IPS-15b (cell line): Measurements from ENCODE around the gene ACKR2.

Experiments used
- H3K27me3 ChIP-seq: one replicate; pipeline ENCODE4 v1.6.1; 2013; ENCODE audit warnings: low read length; ENCODE audit not compliant: control insufficient read depth, insufficient read depth
- H3K36me3 ChIP-seq: one replicate; pipeline ENCODE4 v1.6.1; 2013; ENCODE audit warnings: low read length; ENCODE audit not compliant: control insufficient read depth, insufficient read depth
- H3K4me1 ChIP-seq: one replicate; pipeline ENCODE4 v1.6.1; 2013; ENCODE audit warnings: mild to moderate bottlenecking, low read length; ENCODE audit not compliant: control insufficient read depth, insufficient read depth
- H3K4me3 ChIP-seq: one replicate; pipeline ENCODE4 v1.5.1; 2013; ENCODE audit warnings: low read depth, low read length
- H3K9ac ChIP-seq: one replicate; pipeline ENCODE4 v1.6.1; 2013; ENCODE audit warnings: low read depth, mild to moderate bottlenecking, low read length
- H3K9me3 ChIP-seq: one replicate; pipeline ENCODE4 v1.6.1; 2013; ENCODE audit warnings: mild to moderate bottlenecking, low read length; ENCODE audit not compliant: control insufficient read depth, insufficient read depth

The ACKR2 gene

GRCh38 chr3:42886294-42886822 is 77.1 kb downstream of the ACKR2 start:
- Histone ChIP-seq H3K4me1 (peaks cover 9% of the 10 kb centered on the region), H3K9ac (no peak overlapping the region), H3K4me3 (no peak overlapping the region), H3K27me3 (no peaks in the 10 kb centered on the region), H3K9me3 (no peaks in the 10 kb centered on the region), H3K36me3 (no peaks in the 10 kb centered on the region)

GRCh38 chr3:42887084-42887483 is 77.8 kb downstream of the ACKR2 start:
- Histone ChIP-seq H3K4me3 (no peak overlapping the region), H3K9ac (no peak overlapping the region), H3K36me3 (no peaks in the 10 kb centered on the region), H3K4me1 (peaks cover 12% of the 10 kb centered on the region), H3K9me3 (no peaks in the 10 kb centered on the region), H3K27me3 (no peaks in the 10 kb centered on the region)

GRCh38 chr3:42891042-42891441 is 81.8 kb downstream of the ACKR2 start:
- no peaks in the 10 kb centered on the region for H3K9me3 ChIP-seq
- no peaks in the 10 kb centered on the region for H3K27me3 ChIP-seq
- H3K4me3 ChIP-seq = no peak overlapping the region
- peak overlapping the region; percentile 41 for H3K9ac ChIP-seq
- H3K36me3 ChIP-seq = no peaks in the 10 kb centered on the region
- H3K4me1 ChIP-seq = peaks cover 20% of the 10 kb centered on the region

GRCh38 chr3:42892169-42892568 is 82.9 kb downstream of the ACKR2 start:
- no peaks in the 10 kb centered on the region for H3K9me3 ChIP-seq
- peaks cover 20% of the 10 kb centered on the region for H3K4me1 ChIP-seq
- H3K4me3 ChIP-seq = no peak overlapping the region
- no peaks in the 10 kb centered on the region for H3K36me3 ChIP-seq
- no peaks in the 10 kb centered on the region for H3K27me3 ChIP-seq
- no peak overlapping the region for H3K9ac ChIP-seq

GRCh38 chr3:42892807-42893206 is 83.6 kb downstream of the ACKR2 start:
- Histone ChIP-seq H3K4me1 (peaks cover 20% of the 10 kb centered on the region), H3K36me3 (no peaks in the 10 kb centered on the region), H3K27me3 (no peaks in the 10 kb centered on the region), H3K9me3 (no peaks in the 10 kb centered on the region), H3K9ac (no peak overlapping the region), H3K4me3 (no peak overlapping the region)

GRCh38 chr3:42894698-42895579 is 85.7 kb downstream of the ACKR2 start:
- H3K4me3 ChIP-seq = no peak overlapping the region
- no peak overlapping the region for H3K9ac ChIP-seq
- H3K4me1 ChIP-seq = peaks cover 20% of the 10 kb centered on the region
- H3K9me3 ChIP-seq = no peaks in the 10 kb centered on the region
- no peaks in the 10 kb centered on the region for H3K36me3 ChIP-seq
- no peaks in the 10 kb centered on the region for H3K27me3 ChIP-seq

- Histone ChIP-seq H3K27me3 (no peaks in the 10 kb centered on the region), H3K4me1 (peaks cover 18% of the 10 kb centered on the region), H3K4me3 (no peak overlapping the region), H3K9ac (no peak overlapping the region), H3K36me3 (no peaks in the 10 kb centered on the region), H3K9me3 (no peaks in the 10 kb centered on the region)
Measured at GRCh38 chr3:42895580-42895868, 86.3 kb downstream of the ACKR2 start.

- H3K9me3 ChIP-seq = no peaks in the 10 kb centered on the region
- no peaks in the 10 kb centered on the region for H3K36me3 ChIP-seq
- peaks cover 8% of the 10 kb centered on the region for H3K4me1 ChIP-seq
- H3K9ac ChIP-seq = no peak overlapping the region
- no peak overlapping the region for H3K4me3 ChIP-seq
- no peaks in the 10 kb centered on the region for H3K27me3 ChIP-seq
Measured at GRCh38 chr3:42898896-42899675, 89.8 kb downstream of the ACKR2 start.

GRCh38 chr3:42900226-42901072 is 91.2 kb downstream of the ACKR2 start:
- Histone ChIP-seq H3K9me3 (no peaks in the 10 kb centered on the region), H3K9ac (no peak overlapping the region), H3K4me3 (no peak overlapping the region), H3K27me3 (no peaks in the 10 kb centered on the region), H3K4me1 (peaks cover 4% of the 10 kb centered on the region), H3K36me3 (no peaks in the 10 kb centered on the region)

- H3K27me3 ChIP-seq = no peaks in the 10 kb centered on the region
- H3K9ac ChIP-seq = no peak overlapping the region
- no peaks in the 10 kb centered on the region for H3K4me1 ChIP-seq
- H3K4me3 ChIP-seq = no peak overlapping the region
- H3K36me3 ChIP-seq = no peaks in the 10 kb centered on the region
- H3K9me3 ChIP-seq = no peaks in the 10 kb centered on the region
Measured at GRCh38 chr3:42901073-42901415, 91.8 kb downstream of the ACKR2 start.

- Histone ChIP-seq H3K4me3 (no peak overlapping the region), H3K4me1 (no peaks in the 10 kb centered on the region)
Measured at GRCh38 chr3:42902257-42902656, 93.0 kb downstream of the ACKR2 start.

More at GRCh38 chr3:42902257-42902656, 93.0 kb downstream of the ACKR2 start:
- Histone ChIP-seq H3K36me3 (no peaks in the 10 kb centered on the region), H3K9ac (no peak overlapping the region), H3K27me3 (no peaks in the 10 kb centered on the region), H3K9me3 (no peaks in the 10 kb centered on the region)
